ENCODE results near the gene RFTN2. TPM values are rescaled to one million over a fixed set of nuclear protein-coding genes. Genes with fewer than 3 reads are reported as not detected.

RFTN2 gene
- total and polyA plus RNA-seq, 2 experiments from 2014 or later: 1.6 to 2.2 TPM

GRCh38 chr2:197677483-197677882, 2.1 kb upstream of the RFTN2 start:
- Histone ChIP-seq H3K79me2 (ENCODE audit: insufficient read depth) (no peaks in the 10 kb centered on the region), H3F3A (ENCODE audit: insufficient read depth) (peaks cover 4% of the 10 kb centered on the region), H3K9me3 (ENCODE audit: low read depth) (no peaks in the 10 kb centered on the region), H2AFZ (peak overlapping the region; percentile 9), H3K36me3 (ENCODE audit: low read depth) (no peaks in the 10 kb centered on the region), H3K4me3 (no peak overlapping the region), H3K27ac (no peak overlapping the region), H3K4me2 (ENCODE audit: unreplicated experiment) (peak overlapping the region; percentile 12), H3K9ac (no peak overlapping the region), H4K20me1 (ENCODE audit: insufficient read depth) (no peaks in the 10 kb centered on the region), H3K4me1 (ENCODE audit: insufficient read depth) (peaks cover 30% of the 10 kb centered on the region), H3K9me2 (ENCODE audit: insufficient read depth) (no peaks in the 10 kb centered on the region), H3K27me3 (replicated peaks; ENCODE audit: insufficient read depth) (no peaks in the 10 kb centered on the region)
- in situ Hi-C loops (cut with MboI): no loop called here
- DNase-seq: peak; percentile 78
- TF ChIP-seq EZH2 (IDR thresholded peaks at IDR 0.05; ENCODE audit: insufficient read depth, poor library complexity, severe bottlenecking) (no peak), EZH2phosphoT487 (IDR thresholded peaks at IDR 0.05; ENCODE audit: insufficient read depth, low read depth) (no peak)
- 7 to 8% methylated on average over 2 of the region's 2 CpGs for WGBS, 2 experiments (ENCODE audit: low coverage in 1 of 2, low lambda C conversion rate in 2 of 2, missing lambda C conversion rate in 2 of 2)

- Histone ChIP-seq H3K4me1 (ENCODE audit: insufficient read depth) (peaks cover 30% of the 10 kb centered on the region), H3K27ac (no peak overlapping the region), H4K20me1 (ENCODE audit: insufficient read depth) (no peaks in the 10 kb centered on the region), H3K4me2 (ENCODE audit: unreplicated experiment) (peak overlapping the region; percentile 12), H2AFZ (peak overlapping the region; percentile 9), H3K27me3 (replicated peaks; ENCODE audit: insufficient read depth) (no peaks in the 10 kb centered on the region), H3K9me3 (ENCODE audit: low read depth) (no peaks in the 10 kb centered on the region), H3F3A (ENCODE audit: insufficient read depth) (peaks cover 4% of the 10 kb centered on the region), H3K4me3 (no peak overlapping the region), H3K9me2 (ENCODE audit: insufficient read depth) (no peaks in the 10 kb centered on the region), H3K79me2 (ENCODE audit: insufficient read depth) (no peaks in the 10 kb centered on the region), H3K9ac (no peak overlapping the region), H3K36me3 (ENCODE audit: low read depth) (no peaks in the 10 kb centered on the region)
- in situ Hi-C loops (cut with MboI): no loop called here
- no peak for DNase-seq
- 71 to 75% methylated on average over 3 of the region's 3 CpGs for WGBS, 2 experiments (ENCODE audit: low coverage in 1 of 2, low lambda C conversion rate in 2 of 2, missing lambda C conversion rate in 2 of 2)
- TF ChIP-seq EZH2phosphoT487 (IDR thresholded peaks at IDR 0.05; ENCODE audit: insufficient read depth, low read depth) (no peak), EZH2 (IDR thresholded peaks at IDR 0.05; ENCODE audit: insufficient read depth, poor library complexity, severe bottlenecking) (no peak)
Measured at GRCh38 chr2:197677056-197677455, 1.7 kb upstream of the RFTN2 start.

DNA sequence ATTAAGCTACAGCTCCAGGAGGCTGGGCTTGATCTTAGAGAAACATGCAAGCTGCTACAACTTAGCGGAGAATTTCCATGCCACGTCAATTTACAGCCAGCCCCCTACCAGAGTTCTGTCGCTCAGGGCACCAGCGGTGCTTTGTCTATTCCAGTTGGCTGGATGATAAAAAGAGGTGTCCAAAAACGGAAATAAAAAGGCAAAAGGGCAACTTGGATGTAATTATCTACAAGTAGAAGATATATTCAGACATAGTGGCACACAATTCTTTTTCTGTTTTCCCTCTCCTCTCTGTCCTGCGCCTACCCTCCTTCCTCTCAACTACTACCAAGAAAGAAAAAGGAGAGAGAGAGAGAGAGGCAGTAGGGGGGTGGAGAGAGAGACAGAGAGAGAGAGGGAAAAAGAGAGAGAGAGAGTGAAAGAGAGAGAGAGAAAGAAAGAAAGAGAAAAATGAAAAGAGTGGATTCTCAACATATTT, 363 bp upstream of the RFTN2 start:
- Histone ChIP-seq H3K36me3 (ENCODE audit: low read depth) (no peaks in the 10 kb centered on the region), H3K4me2 (ENCODE audit: unreplicated experiment) (peak overlapping the region; percentile 97), H3K9me3 (ENCODE audit: low read depth) (no peaks in the 10 kb centered on the region), H3K27ac (peak overlapping the region; percentile 91), H2AFZ (peak overlapping the region; percentile 93), H3K9me2 (ENCODE audit: insufficient read depth) (no peaks in the 10 kb centered on the region), H3K9ac (peak overlapping the region; percentile 96), H3K79me2 (ENCODE audit: insufficient read depth) (no peaks in the 10 kb centered on the region), H3K27me3 (replicated peaks; ENCODE audit: insufficient read depth) (no peaks in the 10 kb centered on the region), H4K20me1 (ENCODE audit: insufficient read depth) (no peaks in the 10 kb centered on the region), H3K4me3 (peak overlapping the region; percentile 85), H3K4me1 (ENCODE audit: insufficient read depth) (peaks cover 30% of the 10 kb centered on the region), H3F3A (ENCODE audit: insufficient read depth) (peaks cover 4% of the 10 kb centered on the region)
- TF ChIP-seq EZH2 (IDR thresholded peaks at IDR 0.05; ENCODE audit: insufficient read depth, poor library complexity, severe bottlenecking) (no peak), EZH2phosphoT487 (IDR thresholded peaks at IDR 0.05; ENCODE audit: insufficient read depth, low read depth) (no peak)
- WGBS, 2 experiments (ENCODE audit: low coverage in 1 of 2, low lambda C conversion rate in 2 of 2, missing lambda C conversion rate in 2 of 2): 1 to 3% methylated on average over 6 of the region's 6 CpGs
- DNase-seq: peak; percentile 80
- in situ Hi-C loops (cut with MboI): no loop called here

- Histone ChIP-seq H3K27me3 (replicated peaks; ENCODE audit: insufficient read depth) (no peaks in the 10 kb centered on the region), H3K9me2 (ENCODE audit: insufficient read depth) (no peaks in the 10 kb centered on the region), H3K9ac (peak overlapping the region; percentile 96), H3K4me3 (peak overlapping the region; percentile 85), H3K9me3 (ENCODE audit: low read depth) (no peaks in the 10 kb centered on the region), H3K27ac (peak overlapping the region; percentile 91), H3K79me2 (ENCODE audit: insufficient read depth) (no peaks in the 10 kb centered on the region), H4K20me1 (ENCODE audit: insufficient read depth) (no peaks in the 10 kb centered on the region), H3F3A (ENCODE audit: insufficient read depth) (peaks cover 4% of the 10 kb centered on the region), H3K4me2 (ENCODE audit: unreplicated experiment) (peak overlapping the region; percentile 97), H3K36me3 (ENCODE audit: low read depth) (no peaks in the 10 kb centered on the region), H2AFZ (peak overlapping the region; percentile 93), H3K4me1 (ENCODE audit: insufficient read depth) (peaks cover 30% of the 10 kb centered on the region)
- WGBS, 2 experiments (ENCODE audit: low coverage in 1 of 2, low lambda C conversion rate in 2 of 2, missing lambda C conversion rate in 2 of 2): 1 to 2% methylated on average over 3 of the region's 3 CpGs
- TF ChIP-seq EZH2 (IDR thresholded peaks at IDR 0.05; ENCODE audit: insufficient read depth, poor library complexity, severe bottlenecking) (no peak), EZH2phosphoT487 (IDR thresholded peaks at IDR 0.05; ENCODE audit: insufficient read depth, low read depth) (no peak)
- peak; percentile 55 for DNase-seq
- in situ Hi-C loops (cut with MboI): no loop called here
Measured at GRCh38 chr2:197674591-197674990, 796 bp downstream of the RFTN2 start.

All from GM23248 (cell line).